Hepatocyte (in vitro differentiated cells): ENCODE measurements around the gene MYOZ2. TPM values are rescaled to one million over a fixed set of nuclear protein-coding genes. Genes with fewer than 3 reads are reported as not detected.
"Not testable (repeated sequence)": the region's sequence is repeated elsewhere in the genome, so short reads cannot be mapped to it uniquely, and the experiment has no call there.

Experiments
- DNase-seq: peaks from one replicate; pipeline ENCODE4 v3.0.0-alpha.2; 2016; ENCODE audit warnings: low spot score
- H2AFZ ChIP-seq: fragments of 200-600 bp; sonication (generic); 2 replicates; pipeline ENCODE4 v1.6.0; 2016; ENCODE audit warnings: antibody characterized with exemption, mild to moderate bottlenecking
- H3K27ac ChIP-seq: fragments of 200-600 bp; sonication (generic); 2 replicates; pipeline ENCODE4 v1.5.1; 2016; ENCODE audit warnings: mild to moderate bottlenecking
- H3K27me3 ChIP-seq: fragments of 200-600 bp; sonication (generic); 2 replicates; pipeline ENCODE4 v1.6.1; 2016
- H3K36me3 ChIP-seq: fragments of 200-600 bp; sonication (generic); replicated peaks from 2 replicates; pipeline ENCODE4 v1.5.1; 2016; ENCODE audit warnings: low read depth; ENCODE audit not compliant: insufficient read depth
- H3K4me1 ChIP-seq: fragments of 200-600 bp; sonication (generic); 2 replicates; pipeline ENCODE4 v1.5.1; 2016; ENCODE audit warnings: mild to moderate bottlenecking, moderate library complexity; ENCODE audit not compliant: insufficient read depth
- H3K4me2 ChIP-seq: fragments of 200-600 bp; sonication (generic); 2 replicates; pipeline ENCODE4 v1.6.0; 2016
- H3K4me3 ChIP-seq: fragments of 200-600 bp; sonication (generic); 2 replicates; pipeline ENCODE4 v1.5.1; 2016; ENCODE audit warnings: mild to moderate bottlenecking
- H3K79me2 ChIP-seq: fragments of 200-600 bp; sonication (generic); 2 replicates; pipeline ENCODE4 v1.6.0; 2017; ENCODE audit warnings: mild to moderate bottlenecking
- H3K9me2 ChIP-seq: fragments of 200-600 bp; sonication (generic); replicated peaks from 2 replicates; pipeline ENCODE4 v1.6.0; 2017; ENCODE audit warnings: mild to moderate bottlenecking; ENCODE audit not compliant: insufficient read depth
- H3K9me3 ChIP-seq: fragments of 200-600 bp; sonication (generic); 2 replicates; pipeline ENCODE4 v1.5.1; 2016; ENCODE audit warnings: low read depth, mild to moderate bottlenecking
- H4K20me1 ChIP-seq: fragments of 200-600 bp; sonication (generic); 2 replicates; pipeline ENCODE4 v1.6.0; 2016; ENCODE audit warnings: mild to moderate bottlenecking; ENCODE audit not compliant: insufficient read depth, poor library complexity, severe bottlenecking
- CTCF ChIP-seq: fragments of 200-600 bp; sonication (generic); IDR thresholded peaks from 2 replicates; pipeline ENCODE4 v1.5.1; 2016; ENCODE audit warnings: antibody characterized with exemption, mild to moderate bottlenecking; ENCODE audit not compliant: poor library complexity
- EZH2 ChIP-seq: fragments of 200-600 bp; sonication (generic); IDR thresholded peaks from 2 replicates; pipeline ENCODE4 v1.6.1; 2016; ENCODE audit warnings: antibody characterized with exemption, mild to moderate bottlenecking, borderline replicate concordance
- EZH2phosphoT487 ChIP-seq: fragments of 200-600 bp; sonication (generic); IDR thresholded peaks from one replicate; pipeline ENCODE4 v1.6.1; 2018; ENCODE audit warnings: antibody characterized with exemption, mild to moderate bottlenecking, low read depth, moderate library complexity; ENCODE audit not compliant: unreplicated experiment, severe bottlenecking
- WGBS: methylation state at CpG from one replicate; pipeline ENCODE4 v1.1.6; 2016; ENCODE audit warnings: low lambda C conversion rate; ENCODE audit errors: missing lambda C conversion rate; 5-methylcytosine and 5-hydroxymethylcytosine counted together
- polyA plus RNA-seq: library from polyadenylated mRNA; unstranded; fragments of >200 nt; fragmentation: Nextera tagmentation; extraction: Ambion mirVana; gene quantifications from 2 replicates; pipeline ENCODE4 v1.2.1, GENCODE V29; 2016
- total RNA-seq: library from RNA; depleted of rRNA; stranded (reverse); fragments of >200 nt; gene quantifications from 2 replicates; pipeline ENCODE4 v1.2.3, GENCODE V29; 2014

Gene MYOZ2
- total and polyA plus RNA-seq, 2 experiments from 2014 or later = 0.10 TPM; not detected in 1

- H3K79me2 ChIP-seq = no peaks in the 10 kb centered on the region
- no peaks in the 10 kb centered on the region for H3K9me3 ChIP-seq
- H3K4me3 ChIP-seq = no peak overlapping the region
- no peaks in the 10 kb centered on the region for H3K4me1 ChIP-seq
- no peak overlapping the region for H3K27ac ChIP-seq
- H3K27me3 ChIP-seq = no peaks in the 10 kb centered on the region
- no peak overlapping the region for H2AFZ ChIP-seq
- no peaks in the 10 kb centered on the region for H4K20me1 ChIP-seq
- H3K4me2 ChIP-seq = no peak overlapping the region
- 87% methylated on average over 3 of the region's 3 CpGs for WGBS
- no peaks in the 10 kb centered on the region for H3K36me3 ChIP-seq
- no peaks in the 10 kb centered on the region for H3K9me2 ChIP-seq
- no peak for TF ChIP-seq CTCF
- TF ChIP-seq EZH2phosphoT487 = no peak
- no peak for TF ChIP-seq EZH2
- DNase-seq = no peak
Observed at GRCh38 chr4:119165767-119166166, 30.1 kb downstream of the MYOZ2 start.

GRCh38 chr4:119170195-119170594, 34.6 kb downstream of the MYOZ2 start:
- H2AFZ ChIP-seq = no peak overlapping the region
- no peak overlapping the region for H3K4me3 ChIP-seq
- no peaks in the 10 kb centered on the region for H3K4me1 ChIP-seq
- no peak for TF ChIP-seq EZH2
- no peak for TF ChIP-seq EZH2phosphoT487
- TF ChIP-seq CTCF = no peak
- H3K9me2 ChIP-seq = no peaks in the 10 kb centered on the region
- H3K27ac ChIP-seq = no peak overlapping the region
- no peaks in the 10 kb centered on the region for H3K36me3 ChIP-seq
- H3K79me2 ChIP-seq = no peaks in the 10 kb centered on the region
- DNase-seq = no peak
- H3K9me3 ChIP-seq = no peaks in the 10 kb centered on the region
- H4K20me1 ChIP-seq = no peaks in the 10 kb centered on the region
- no peak overlapping the region for H3K4me2 ChIP-seq
- H3K27me3 ChIP-seq = no peaks in the 10 kb centered on the region

- TF ChIP-seq CTCF (no peak), EZH2 (no peak), EZH2phosphoT487 (no peak)
- H3K27me3 ChIP-seq = no peaks in the 10 kb centered on the region
- no peak overlapping the region for H3K4me3 ChIP-seq
- no peak overlapping the region for H3K27ac ChIP-seq
- H3K9me3 ChIP-seq = no peaks in the 10 kb centered on the region
- no peaks in the 10 kb centered on the region for H4K20me1 ChIP-seq
- no peaks in the 10 kb centered on the region for H3K4me1 ChIP-seq
- no peaks in the 10 kb centered on the region for H3K79me2 ChIP-seq
- DNase-seq = no peak
- H3K4me2 ChIP-seq = no peak overlapping the region
- H3K9me2 ChIP-seq = no peaks in the 10 kb centered on the region
- no peaks in the 10 kb centered on the region for H3K36me3 ChIP-seq
- no peak overlapping the region for H2AFZ ChIP-seq
- WGBS = 96% methylated on average over 7 of the region's 7 CpGs
Observed at GRCh38 chr4:119172223-119172622, 36.6 kb downstream of the MYOZ2 start.

GRCh38 chr4:119173729-119174361, 38.2 kb downstream of the MYOZ2 start:
- WGBS = over 99% methylated on average over 24 of the region's 30 CpGs
- not testable (repeated sequence) for H3K36me3 ChIP-seq, DNase-seq, H3K79me2 ChIP-seq, H3K4me3 ChIP-seq, H2AFZ ChIP-seq, H4K20me1 ChIP-seq, H3K4me1 ChIP-seq, H3K27ac ChIP-seq, H3K9me3 ChIP-seq, H3K4me2 ChIP-seq, H3K9me2 ChIP-seq, H3K27me3 ChIP-seq
